Amygdala (tissue), 56 donors: ENCODE data around the gene REEP1.

Experiments
- DNase-seq, 56 donors: peaks; one replicate each; lab custom pipeline; 2025; lab: John Stamatoyannopoulos, UW

REEP1 gene

GRCh38 chr2:86285981-86286380 lies 51.4 kb downstream of the REEP1 start:
- DNase-seq, result no peak

GRCh38 chr2:86285571-86285970 lies 51.9 kb downstream of the REEP1 start:
- no peak for DNase-seq

- DNase-seq, result no peak
These were observed 52.4 kb downstream of the REEP1 start for GRCh38 chr2:86284987-86285386.

DNA sequence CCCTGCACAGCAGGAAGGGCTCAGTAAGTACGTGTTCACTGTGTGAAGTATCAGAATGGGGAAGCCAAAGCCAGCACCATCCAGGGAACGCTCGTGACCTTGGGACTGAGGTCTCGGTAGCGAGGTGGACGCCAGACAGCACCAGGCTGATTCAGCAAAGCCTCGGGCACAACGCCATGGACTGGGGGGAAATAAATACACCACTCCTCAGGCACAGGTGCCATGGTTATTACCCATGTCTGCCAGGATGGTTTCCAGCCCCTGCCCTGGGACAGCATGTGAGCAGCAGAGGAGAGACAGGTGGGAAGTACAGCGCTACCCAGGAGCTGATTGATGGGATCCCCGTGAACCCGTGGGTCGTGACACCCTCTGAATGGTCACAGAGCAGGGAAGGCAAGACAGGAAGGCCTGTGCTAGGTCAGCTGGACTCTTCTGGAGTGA lies 53.0 kb downstream of the REEP1 start:
- DNase-seq, result no peak

- no peak for DNase-seq
These were observed 53.9 kb downstream of the REEP1 start for GRCh38 chr2:86283411-86284030.

DNA sequence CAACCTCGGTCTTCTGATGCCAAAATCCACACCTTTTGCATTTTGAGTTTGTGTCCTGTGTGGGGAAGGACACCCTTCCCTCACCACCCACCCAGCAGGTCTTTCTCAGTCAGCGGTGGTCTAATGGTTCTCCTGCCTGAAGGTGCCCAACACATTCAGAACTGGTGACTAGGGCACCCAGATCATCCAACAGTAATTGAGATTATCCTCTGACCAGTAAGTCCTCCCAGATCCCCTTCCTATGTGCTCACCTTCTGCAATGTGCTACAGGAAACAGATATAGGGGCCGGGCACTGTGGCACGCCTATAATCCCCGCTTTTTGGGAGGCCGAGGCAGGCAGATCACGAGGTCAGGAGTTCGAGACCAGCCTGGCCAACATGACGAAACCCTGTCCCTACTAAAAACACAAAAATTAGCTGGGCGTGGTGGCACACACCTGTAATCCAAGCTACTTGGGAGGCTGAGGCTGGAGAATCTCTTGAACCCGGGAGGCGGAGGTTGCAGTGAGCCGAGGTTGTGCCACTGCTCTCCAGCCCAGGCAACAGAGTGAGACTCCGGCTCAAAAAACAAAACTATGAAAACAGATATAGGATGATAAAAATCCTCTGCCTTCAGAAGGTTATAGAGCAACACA lies 56.2 kb downstream of the REEP1 start:
- DNase-seq, result no peak

- DNase-seq, result no peak
These were observed 57.2 kb downstream of the REEP1 start for GRCh38 chr2:86280191-86280667.

DNA sequence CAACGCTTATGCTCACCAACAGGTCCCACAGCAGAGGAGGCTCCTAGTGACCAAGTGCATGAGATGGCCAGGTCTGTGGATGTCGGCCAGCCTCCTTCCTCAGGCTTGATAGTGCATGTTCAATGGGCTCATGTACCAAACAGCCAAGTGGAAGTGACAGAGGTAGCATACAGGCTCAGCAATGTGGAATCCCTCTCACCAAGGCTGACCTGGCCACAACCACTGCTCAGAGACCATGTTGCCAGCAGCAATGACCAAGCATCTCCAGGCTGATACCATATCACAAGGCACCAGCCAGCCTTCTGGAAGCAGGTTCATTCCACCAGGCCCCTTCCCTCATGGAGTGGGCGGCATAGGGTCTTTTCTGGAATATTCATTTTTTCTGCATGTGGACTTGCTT lies 61.5 kb downstream of the REEP1 start:
- DNase-seq, result no peak

DNA sequence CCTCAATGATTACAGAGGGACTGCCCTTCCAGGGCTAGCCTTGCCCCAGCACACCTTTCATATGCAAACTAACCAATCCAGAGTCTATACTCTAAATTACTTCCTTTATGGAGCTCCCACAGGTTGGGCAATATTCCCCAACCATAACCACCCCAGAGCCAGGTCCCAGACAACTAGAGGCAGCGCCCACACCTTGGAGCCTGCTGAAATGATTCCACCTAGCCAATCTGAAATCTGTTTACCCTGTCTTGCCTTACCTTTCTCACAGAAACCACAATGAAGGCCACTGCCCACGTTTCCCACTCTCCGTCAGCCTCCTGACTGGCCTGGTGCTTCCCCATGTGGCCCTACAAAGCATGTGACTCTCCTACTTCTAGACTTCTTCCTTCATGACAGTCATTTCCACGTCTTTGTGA lies 62.0 kb downstream of the REEP1 start:
- no peak for DNase-seq

GRCh38 chr2:86274918-86275275 lies 62.5 kb downstream of the REEP1 start:
- DNase-seq, result peak in 2 of 56 donors; percentile 5 to 7

GRCh38 chr2:86274265-86274917 lies 63.0 kb downstream of the REEP1 start:
- DNase-seq, result no peak

DNA sequence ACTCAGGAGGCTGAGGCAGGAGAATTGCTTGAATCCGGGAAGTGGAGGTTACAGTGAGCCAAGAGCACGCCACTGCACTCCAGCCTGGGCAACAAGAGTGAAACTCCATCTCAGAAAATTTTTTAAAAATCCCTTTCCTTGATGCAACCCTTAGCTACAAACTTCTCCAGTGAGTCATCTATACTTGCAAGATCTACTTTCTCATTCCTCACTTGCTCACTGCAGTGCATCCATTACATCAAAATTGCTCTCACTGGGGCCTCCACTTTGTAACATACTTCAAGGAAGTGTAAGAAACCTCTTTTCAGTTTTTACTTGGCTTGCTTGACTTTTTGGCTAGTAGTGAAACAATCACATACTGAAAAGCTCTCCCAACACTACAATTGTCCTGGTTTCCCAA lies 65.3 kb downstream of the REEP1 start:
- DNase-seq, result no peak

- DNase-seq, result no peak
These were observed 66.2 kb downstream of the REEP1 start for GRCh38 chr2:86271248-86271647.

DNA sequence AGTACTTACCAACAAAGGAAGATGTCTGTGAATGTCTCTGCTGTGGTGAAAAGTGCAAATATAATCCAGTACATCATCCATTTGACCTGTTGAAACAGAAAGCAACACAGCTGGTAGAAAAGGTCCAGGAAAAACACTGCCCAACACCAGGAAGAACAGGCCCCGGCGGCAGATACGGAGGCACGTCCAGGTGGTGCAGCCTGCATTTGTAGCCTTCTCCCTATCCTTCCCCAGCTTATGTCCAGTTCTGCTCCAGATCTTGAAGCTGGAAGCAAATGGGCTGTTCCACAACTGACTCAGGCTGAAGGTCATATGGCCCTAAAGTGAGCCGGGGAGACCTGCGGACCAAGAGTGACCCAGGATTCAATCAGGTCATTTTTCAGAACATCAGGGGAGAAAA lies 73.5 kb downstream of the REEP1 start:
- DNase-seq, result no peak

DNA sequence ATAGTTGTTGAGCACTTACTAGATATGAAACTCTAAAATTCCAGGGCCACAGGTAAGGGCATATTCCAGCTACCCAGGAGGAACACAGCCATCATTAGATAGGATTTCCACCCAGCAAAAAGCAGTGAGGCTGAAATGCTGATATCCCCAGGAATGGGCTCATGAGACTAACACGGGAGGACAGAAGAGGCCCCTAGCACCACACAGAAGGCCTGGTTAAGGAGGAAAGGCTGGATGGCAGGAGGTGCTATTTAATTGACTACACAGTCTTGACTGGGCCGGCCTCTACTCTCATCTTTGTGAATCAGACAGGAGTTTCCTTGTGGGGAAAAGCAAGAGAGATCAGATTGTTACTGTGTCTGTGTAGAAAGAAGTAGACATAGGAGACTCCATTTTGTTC lies 76.4 kb downstream of the REEP1 start:
- DNase-seq, result no peak

DNA sequence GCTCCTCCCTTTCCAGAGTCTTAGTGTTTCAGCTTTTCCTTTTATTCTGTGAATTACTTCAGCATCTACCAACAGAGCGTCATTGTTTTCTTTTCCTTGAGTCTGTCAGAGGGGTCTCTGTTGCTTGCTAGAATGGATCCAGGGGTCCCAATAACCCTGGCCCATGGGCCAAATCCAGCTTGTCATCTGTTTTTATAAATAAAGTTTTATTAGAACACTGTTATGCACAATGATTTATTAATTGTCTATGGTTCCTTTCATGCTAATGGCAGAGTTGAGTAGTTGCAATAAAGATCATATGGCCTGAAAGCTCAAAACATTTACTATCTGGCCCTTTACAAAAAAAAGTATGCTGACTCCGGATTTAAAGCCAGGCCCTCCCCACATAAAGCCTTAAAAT lies 79.3 kb downstream of the REEP1 start:
- no peak for DNase-seq

DNA sequence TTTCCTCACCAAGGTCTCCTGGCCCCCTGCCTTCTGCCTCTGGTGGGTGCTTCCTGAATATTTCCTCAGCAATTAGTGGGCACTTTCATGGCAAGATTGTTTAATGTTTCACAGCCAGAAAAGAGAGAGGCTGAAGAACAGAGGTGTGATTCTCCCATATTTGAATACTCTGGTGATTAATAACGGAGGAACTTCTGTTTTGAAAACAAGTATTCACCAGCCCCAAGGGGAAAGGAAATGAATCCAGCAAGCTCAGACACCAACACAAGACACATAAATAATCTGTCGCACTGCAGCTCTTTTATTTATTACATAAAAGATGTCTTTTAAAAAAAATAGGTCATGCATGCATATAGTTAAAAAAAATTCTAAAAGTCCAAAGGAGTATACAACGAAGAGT lies 80.4 kb downstream of the REEP1 start:
- DNase-seq, result no peak

- DNase-seq, result no peak
These were observed 81.1 kb downstream of the REEP1 start for GRCh38 chr2:86256300-86256699.

DNA sequence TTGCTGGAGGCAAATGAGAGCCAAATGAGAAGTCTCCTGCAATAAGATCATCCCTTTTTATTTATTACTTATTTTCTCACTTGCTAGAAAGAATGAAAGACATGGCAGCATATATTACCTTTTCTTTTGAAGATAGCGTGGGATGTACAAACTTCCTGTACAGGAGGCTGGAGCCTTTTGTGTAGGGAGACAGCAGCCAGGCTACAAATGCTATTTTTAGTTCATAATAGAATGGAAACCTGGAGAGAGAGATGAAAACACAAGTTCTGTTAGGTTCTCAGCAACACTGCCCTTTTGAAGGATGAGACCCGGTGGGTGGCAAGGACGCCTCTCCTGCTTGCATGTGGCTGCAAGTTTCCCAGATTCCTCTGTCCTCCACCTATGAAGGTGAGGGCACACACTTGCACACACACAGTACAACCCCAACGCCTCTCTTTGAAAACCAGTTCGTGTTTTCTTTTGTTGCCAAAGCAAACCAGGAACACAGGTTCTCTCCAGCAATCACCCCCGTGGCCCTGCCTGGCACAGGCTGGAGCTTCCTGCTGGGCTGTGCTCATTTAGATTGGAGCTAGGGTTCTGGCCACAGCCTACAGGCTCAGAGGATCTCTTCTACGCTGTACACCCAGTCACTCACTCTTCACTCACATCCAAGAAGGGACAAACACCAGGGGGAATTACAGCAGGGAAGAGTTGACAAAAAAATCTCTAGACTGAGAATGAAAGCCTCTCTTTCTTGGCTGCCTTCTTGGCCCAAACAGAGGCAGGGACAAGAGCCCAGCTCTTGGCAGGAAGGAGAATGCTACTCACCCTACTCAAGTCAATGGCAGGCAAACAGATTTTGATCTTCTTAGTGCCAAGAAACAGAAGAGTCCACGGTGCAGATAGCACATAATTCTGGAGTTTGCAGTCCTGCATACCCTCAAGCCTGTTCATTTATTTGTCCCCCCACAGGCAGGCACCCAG lies 82.6 kb downstream of the REEP1 start:
- DNase-seq, result peak in 5 of 56 donors; percentile 22 to 59 (median 30)

GRCh38 chr2:86253424-86253823 lies 84.0 kb downstream of the REEP1 start:
- DNase-seq, result no peak

- DNase-seq, result peak in 5 of 56 donors; percentile 4 to 11 (median 8)
These were observed 85.6 kb downstream of the REEP1 start for GRCh38 chr2:86251840-86252266.
